Osteoblast (primary cell): ENCODE results near the gene WDR7. TPM values are rescaled to one million over a fixed set of nuclear protein-coding genes. Genes with fewer than 3 reads are reported as not detected.

Experiments
- DNase-seq: peaks from one replicate; pipeline ENCODE4 v3.0.0; 2011; ENCODE audit warnings: low spot score, mixed read lengths; ENCODE audit not compliant: insufficient read length; ENCODE audit errors: missing footprints
- H2AFZ ChIP-seq: 2 replicates; pipeline ENCODE4 v1.6.0; 2011; ENCODE audit warnings: mild to moderate bottlenecking, low read length
- H3K27ac ChIP-seq: 2 replicates; pipeline ENCODE4 v1.5.1; 2011; ENCODE audit warnings: mild to moderate bottlenecking, low read depth, low read length, moderate library complexity
- H3K27me3 ChIP-seq: 2 replicates; pipeline ENCODE4 v1.6.0; 2012; ENCODE audit warnings: mild to moderate bottlenecking, control low read depth, inconsistent platforms, low read length, moderate library complexity; ENCODE audit not compliant: insufficient read depth
- H3K36me3 ChIP-seq: 2 replicates; pipeline ENCODE4 v1.5.1; 2011; ENCODE audit warnings: mild to moderate bottlenecking, low read length, control low read depth, moderate library complexity; ENCODE audit not compliant: insufficient read depth
- H3K4me1 ChIP-seq: 2 replicates; pipeline ENCODE4 v1.5.1; 2011; ENCODE audit warnings: mild to moderate bottlenecking, low read length, control low read depth, moderate library complexity; ENCODE audit not compliant: insufficient read depth
- H3K4me2 ChIP-seq: 2 replicates; pipeline ENCODE4 v1.6.0; 2011; ENCODE audit warnings: mild to moderate bottlenecking, low read length; ENCODE audit not compliant: insufficient read depth
- H3K4me3 ChIP-seq: fragments of 200-600 bp; sonication (generic); 3 replicates; pipeline ENCODE4 v1.5.1; 2012; ENCODE audit warnings: mild to moderate bottlenecking, low read length, inconsistent platforms; ENCODE audit not compliant: insufficient read depth
- H3K79me2 ChIP-seq: 2 replicates; pipeline ENCODE4 v1.6.0; 2012; ENCODE audit warnings: mild to moderate bottlenecking, low read length, control low read depth, inconsistent platforms; ENCODE audit not compliant: insufficient read depth
- H3K9me3 ChIP-seq: 2 replicates; pipeline ENCODE4 v1.5.1; 2011; ENCODE audit warnings: low read depth, low read length, control low read depth
- H4K20me1 ChIP-seq: 2 replicates; pipeline ENCODE4 v1.6.0; 2012; ENCODE audit warnings: mild to moderate bottlenecking, low read length, control low read depth; ENCODE audit not compliant: insufficient read depth
- CTCF ChIP-seq: IDR thresholded peaks from 2 replicates; pipeline ENCODE4 v1.5.1; 2011; ENCODE audit warnings: mild to moderate bottlenecking, low read depth, low read length, moderate library complexity; ENCODE audit errors: extremely low read depth
- total RNA-seq: library from RNA; depleted of rRNA; stranded (reverse); fragments of >200 nt; gene quantifications from 2 replicates; pipeline ENCODE4 v1.2.3, GENCODE V29; 2012

Gene WDR7
- total RNA-seq, 1 donor, result 23.2 TPM

DNA sequence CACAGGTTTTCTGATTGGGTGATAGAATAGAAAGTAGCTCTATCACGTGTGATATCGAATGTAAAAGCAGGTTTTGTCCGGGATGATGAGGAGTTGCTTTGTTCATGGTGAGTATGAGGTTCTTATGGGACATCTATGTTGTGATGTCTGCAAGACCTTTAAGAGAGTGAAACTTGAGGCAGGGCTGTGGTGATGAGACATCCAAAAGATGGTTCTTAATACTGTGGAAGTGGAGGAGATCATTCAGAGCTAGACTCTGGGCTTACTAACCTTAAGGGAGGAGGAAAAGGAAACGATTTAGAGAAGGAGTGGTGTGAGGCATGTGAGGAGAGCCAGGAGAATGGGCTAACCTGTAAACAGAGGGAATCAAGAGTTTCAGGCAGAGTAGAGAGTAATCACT lies 92.0 kb downstream of the WDR7 start:
- H3K27ac ChIP-seq, result no peak overlapping the region

GRCh38 chr18:56747032-56747658 lies 96.0 kb downstream of the WDR7 start:
- Histone ChIP-seq H3K4me2 (no peak overlapping the region), H3K9me3 (no peaks in the 10 kb centered on the region), H3K4me3 (no peak overlapping the region), H2AFZ (no peak overlapping the region), H3K79me2 (no peaks in the 10 kb centered on the region), H3K27me3 (no peaks in the 10 kb centered on the region), H3K27ac (no peak overlapping the region), H3K36me3 (no peaks in the 10 kb centered on the region), H4K20me1 (no peaks in the 10 kb centered on the region), H3K4me1 (no peaks in the 10 kb centered on the region)
- TF ChIP-seq CTCF, result no peak
- DNase-seq, result no peak

More for the DNA sequence above, 92.0 kb downstream of the WDR7 start:
- H4K20me1 ChIP-seq, result no peaks in the 10 kb centered on the region
- no peak overlapping the region for H3K4me2 ChIP-seq
- no peaks in the 10 kb centered on the region for H3K9me3 ChIP-seq
- H2AFZ ChIP-seq, result no peak overlapping the region
- no peak for DNase-seq
- H3K4me1 ChIP-seq, result no peaks in the 10 kb centered on the region
- TF ChIP-seq CTCF, result no peak
- H3K4me3 ChIP-seq, result no peak overlapping the region
- no peaks in the 10 kb centered on the region for H3K36me3 ChIP-seq
- no peaks in the 10 kb centered on the region for H3K27me3 ChIP-seq
- H3K79me2 ChIP-seq, result no peaks in the 10 kb centered on the region

GRCh38 chr18:56747857-56748256 lies 96.7 kb downstream of the WDR7 start:
- Histone ChIP-seq H2AFZ (no peak overlapping the region), H3K4me1 (no peaks in the 10 kb centered on the region)
- TF ChIP-seq CTCF, result no peak

DNA sequence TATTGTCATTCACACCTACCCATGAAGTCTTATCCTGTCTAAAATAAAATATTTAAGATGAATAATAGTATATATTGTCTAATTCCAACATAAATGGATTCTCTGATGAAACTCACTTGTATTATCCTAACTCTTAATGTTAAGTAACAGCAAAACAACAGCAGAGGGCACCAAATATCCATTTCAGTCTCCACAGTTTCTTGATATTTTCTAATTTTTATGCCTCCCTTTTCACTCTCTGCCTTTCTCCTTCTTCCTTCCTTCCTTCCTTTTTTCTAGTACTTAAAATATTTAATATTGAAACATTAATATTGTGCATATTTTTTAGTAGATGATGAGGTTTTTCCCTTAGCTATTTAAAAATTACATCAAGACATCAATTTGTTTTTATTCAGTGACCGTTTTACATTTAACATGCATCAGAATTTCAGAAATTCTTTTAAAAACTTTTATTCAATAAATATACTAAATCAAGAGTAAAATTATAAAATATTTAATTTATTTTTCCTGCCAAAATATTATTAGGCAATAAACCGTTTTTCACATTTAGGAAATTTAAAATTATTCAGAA lies 97.6 kb downstream of the WDR7 start:
- H3K27ac ChIP-seq, result no peak overlapping the region
- H3K36me3 ChIP-seq, result no peaks in the 10 kb centered on the region
- H2AFZ ChIP-seq, result no peak overlapping the region
- H3K4me1 ChIP-seq, result no peaks in the 10 kb centered on the region
- H3K4me2 ChIP-seq, result no peak overlapping the region
- H3K4me3 ChIP-seq, result no peak overlapping the region
- no peaks in the 10 kb centered on the region for H3K27me3 ChIP-seq
- no peaks in the 10 kb centered on the region for H3K9me3 ChIP-seq
- H4K20me1 ChIP-seq, result no peaks in the 10 kb centered on the region
- TF ChIP-seq CTCF, result peak; percentile 66
- H3K79me2 ChIP-seq, result no peaks in the 10 kb centered on the region
- DNase-seq, result peak; percentile 57

More at GRCh38 chr18:56747857-56748256, 96.7 kb downstream of the WDR7 start:
- Histone ChIP-seq H3K36me3 (no peaks in the 10 kb centered on the region), H3K79me2 (no peaks in the 10 kb centered on the region), H4K20me1 (no peaks in the 10 kb centered on the region), H3K27ac (no peak overlapping the region), H3K4me2 (no peak overlapping the region), H3K4me3 (no peak overlapping the region), H3K9me3 (no peaks in the 10 kb centered on the region), H3K27me3 (no peaks in the 10 kb centered on the region)
- DNase-seq, result no peak
